MCF 10A (cell line): ENCODE results near the gene SLC66A1. TPM values are rescaled to one million over a fixed set of nuclear protein-coding genes. Genes with fewer than 3 reads are reported as not detected.

Source experiments
- BruUV-seq: library from RNA; stranded (reverse); fragments of 400-500 nt; replicated peaks from 2 replicates; lab custom pipeline; 2021; lab: Mats Ljungman, UMichigan
- CTCF ChIA-PET: fragments of 300-600 bp; sonication (Branson Sonifier 250); formaldehyde crosslinking; extraction: SDS; loops from one replicate; lab custom pipeline; 2021; ENCODE audit warnings: antibody characterized with exemption, inconsistent platforms; lab: Yijun Ruan, JAX
- POLR2A ChIA-PET: fragments of 300-600, 350-650 bp; sonication (Branson Sonifier 250); formaldehyde crosslinking; extraction: SDS; loops from one replicate; lab custom pipeline; 2020; ENCODE audit warnings: antibody characterized with exemption, inconsistent platforms; lab: Yijun Ruan, JAX
- DNase-seq: peaks from one replicate; pipeline ENCODE4 v3.0.0-alpha.2; 2018; ENCODE audit not compliant: unreplicated experiment
- H3K27ac Mint-ChIP-seq: one replicate; pipeline ENCODE4 v1.8.0; 2022; ENCODE audit warnings: mild to moderate bottlenecking, low read depth, mixed read lengths; ENCODE audit not compliant: unreplicated experiment
- H3K27me3 Mint-ChIP-seq: one replicate; pipeline ENCODE4 v1.8.0; 2022; ENCODE audit warnings: mixed read lengths; ENCODE audit not compliant: insufficient read depth, unreplicated experiment
- H3K36me3 Mint-ChIP-seq: one replicate; pipeline ENCODE4 v1.8.0; 2022; ENCODE audit warnings: mild to moderate bottlenecking, moderate library complexity, mixed read lengths; ENCODE audit not compliant: insufficient read depth, unreplicated experiment
- H3K4me1 Mint-ChIP-seq: one replicate; pipeline ENCODE4 v1.8.0; 2022; ENCODE audit warnings: mixed read lengths; ENCODE audit not compliant: insufficient read depth, unreplicated experiment
- H3K4me3 Mint-ChIP-seq: one replicate; pipeline ENCODE4 v1.8.0; 2022; ENCODE audit warnings: mild to moderate bottlenecking, moderate library complexity, mixed read lengths; ENCODE audit not compliant: unreplicated experiment
- H3K9me3 Mint-ChIP-seq: one replicate; pipeline ENCODE4 v1.8.0; 2022; ENCODE audit warnings: mixed read lengths; ENCODE audit not compliant: unreplicated experiment
- intact Hi-C: fragments of 100-400 bp; cut with micrococcal nuclease; formaldehyde crosslinking; loops from 2 replicates; pipeline ENCODE4 v1.14.1; 2022
- total RNA-seq: library from RNA; stranded (reverse); gene quantifications from 2 replicates; pipeline ENCODE4 v1.2.3, GENCODE V29; 2022
- TF ChIP-seq, protein P1 (sequence below): fragments of 200-600 bp; IDR thresholded peaks from one replicate; pipeline ENCODE4 v1.8.0; 2022; ENCODE audit warnings: antibody characterized with exemption, mild to moderate bottlenecking; ENCODE audit not compliant: unreplicated experiment

Gene SLC66A1
- total RNA-seq, 1 experiment from 2014 or later: 16.2 TPM

DNA sequence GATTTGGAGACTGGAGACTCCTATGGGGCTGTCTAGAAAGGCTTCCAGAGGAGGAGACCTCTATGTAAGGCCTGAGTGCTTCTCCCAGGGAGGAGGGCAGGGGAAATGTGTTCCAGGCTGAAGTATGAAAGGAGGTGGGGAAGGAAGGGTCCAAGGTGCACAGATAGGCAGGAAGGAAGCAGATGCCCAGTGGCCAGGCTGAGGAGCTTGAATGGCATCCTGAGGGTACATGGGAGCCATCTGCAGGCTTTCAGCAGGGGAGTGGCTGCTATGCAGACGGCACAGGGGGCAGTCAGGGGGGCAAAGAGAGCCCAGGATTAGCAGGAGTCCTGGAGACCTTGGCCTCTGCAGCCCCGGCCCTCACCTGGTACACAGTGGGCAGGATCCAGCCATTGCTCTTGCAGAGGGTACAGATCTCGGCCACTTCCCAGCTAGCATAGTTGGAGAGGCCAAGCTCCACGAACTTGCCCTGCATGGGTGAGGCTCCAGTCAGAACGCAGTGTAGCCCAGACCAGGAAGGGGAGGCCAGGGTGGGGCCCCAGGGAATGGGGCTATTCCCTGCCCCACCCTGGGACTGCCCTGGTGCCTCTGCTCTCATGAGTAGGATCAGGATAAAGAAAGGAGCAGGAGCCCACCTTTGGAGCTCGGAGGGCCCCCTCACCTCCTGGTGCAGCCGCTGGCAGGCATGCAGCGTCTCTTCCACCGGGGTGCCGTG lies 4.2 kb upstream of the SLC66A1 start:
- POLR2A ChIA-PET: no interaction called here
- peaks cover 19% of the 10 kb centered on the region for H3K4me1 Mint-ChIP-seq
- DNase-seq: no peak
- TF ChIP-seq, protein P1, sequence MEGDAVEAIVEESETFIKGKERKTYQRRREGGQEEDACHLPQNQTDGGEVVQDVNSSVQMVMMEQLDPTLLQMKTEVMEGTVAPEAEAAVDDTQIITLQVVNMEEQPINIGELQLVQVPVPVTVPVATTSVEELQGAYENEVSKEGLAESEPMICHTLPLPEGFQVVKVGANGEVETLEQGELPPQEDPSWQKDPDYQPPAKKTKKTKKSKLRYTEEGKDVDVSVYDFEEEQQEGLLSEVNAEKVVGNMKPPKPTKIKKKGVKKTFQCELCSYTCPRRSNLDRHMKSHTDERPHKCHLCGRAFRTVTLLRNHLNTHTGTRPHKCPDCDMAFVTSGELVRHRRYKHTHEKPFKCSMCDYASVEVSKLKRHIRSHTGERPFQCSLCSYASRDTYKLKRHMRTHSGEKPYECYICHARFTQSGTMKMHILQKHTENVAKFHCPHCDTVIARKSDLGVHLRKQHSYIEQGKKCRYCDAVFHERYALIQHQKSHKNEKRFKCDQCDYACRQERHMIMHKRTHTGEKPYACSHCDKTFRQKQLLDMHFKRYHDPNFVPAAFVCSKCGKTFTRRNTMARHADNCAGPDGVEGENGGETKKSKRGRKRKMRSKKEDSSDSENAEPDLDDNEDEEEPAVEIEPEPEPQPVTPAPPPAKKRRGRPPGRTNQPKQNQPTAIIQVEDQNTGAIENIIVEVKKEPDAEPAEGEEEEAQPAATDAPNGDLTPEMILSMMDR: no peak
- H3K27me3 Mint-ChIP-seq: no peaks in the 10 kb centered on the region
- no peak overlapping the region for H3K27ac Mint-ChIP-seq
- no peaks in the 10 kb centered on the region for H3K9me3 Mint-ChIP-seq
- no TSS peak for BruUV-seq
- intact Hi-C loops: no loop called here
- CTCF ChIA-PET: interaction anchor here (0.6 kb wide), 1 partner anchor 35 kb away, joined by 3 read pairs; no protein-coding TSS in a partner anchor
- H3K36me3 Mint-ChIP-seq: peaks cover 46% of the 10 kb centered on the region
- H3K4me3 Mint-ChIP-seq: no peak overlapping the region

DNA sequence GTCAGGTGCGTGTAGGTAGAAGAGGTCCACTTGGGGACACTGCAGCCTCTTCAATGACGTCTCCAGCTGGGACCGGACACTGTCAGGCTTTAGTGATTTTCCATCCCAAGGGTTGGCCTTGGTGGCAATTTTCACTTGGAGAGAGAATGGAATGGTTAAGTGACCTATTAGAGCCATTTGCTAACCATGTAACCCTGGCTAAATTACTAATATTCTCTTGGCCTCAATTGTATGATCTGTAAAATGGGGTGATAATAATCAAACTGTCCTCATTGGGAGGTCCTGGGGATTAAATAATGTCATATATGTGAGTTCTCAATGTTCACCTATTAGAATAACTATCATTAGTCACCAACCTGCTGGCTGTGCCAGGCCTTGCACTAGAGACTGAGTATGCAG lies 3.6 kb upstream of the SLC66A1 start:
- intact Hi-C loops: no loop called here
- BruUV-seq: no TSS peak
- ChIA-PET CTCF (interaction anchor here (0.6 kb wide), 1 partner anchor 35 kb away, joined by 3 read pairs; no protein-coding TSS in a partner anchor), POLR2A (no interaction called here)
- no peak overlapping the region for H3K27ac Mint-ChIP-seq
- H3K36me3 Mint-ChIP-seq: peaks cover 40% of the 10 kb centered on the region
- H3K4me1 Mint-ChIP-seq: peaks cover 24% of the 10 kb centered on the region
- TF ChIP-seq, protein P1: no peak
- no peak for DNase-seq
- no peak overlapping the region for H3K4me3 Mint-ChIP-seq
- no peaks in the 10 kb centered on the region for H3K9me3 Mint-ChIP-seq
- H3K27me3 Mint-ChIP-seq: no peaks in the 10 kb centered on the region

DNA sequence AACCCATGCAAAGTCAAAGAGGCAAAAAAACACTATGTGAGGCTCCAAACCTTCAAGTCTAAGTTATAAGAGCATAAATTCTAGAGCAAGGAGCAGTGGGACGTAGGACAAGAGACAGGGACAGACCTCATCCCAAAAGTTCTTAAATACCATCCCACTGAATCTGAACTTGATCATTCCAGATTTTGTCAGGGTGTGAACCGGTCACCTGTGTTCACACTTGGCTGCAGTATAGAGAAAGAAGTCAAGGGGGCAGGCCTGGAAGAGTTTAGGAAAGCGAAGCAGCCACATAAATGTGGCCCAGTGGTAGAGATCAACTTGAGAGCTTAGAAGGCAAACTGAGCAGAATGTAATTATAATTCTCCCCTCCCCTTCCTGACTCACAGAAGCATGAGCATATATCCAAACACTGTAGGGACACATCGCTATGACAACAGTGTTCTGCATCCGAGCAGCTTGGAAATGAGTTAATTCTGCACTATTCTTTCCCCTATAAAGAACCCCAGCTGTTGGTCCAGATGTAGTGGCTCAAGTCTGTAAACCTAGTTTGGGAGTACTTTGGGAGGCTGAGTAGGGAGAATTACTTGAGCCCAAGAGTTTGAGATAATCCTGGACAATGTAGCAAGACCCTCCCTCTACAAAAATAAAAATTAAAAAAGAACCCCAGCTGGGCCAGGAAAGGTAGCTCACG lies 2.9 kb upstream of the SLC66A1 start:
- Mint-ChIP-seq H3K4me1 (peaks cover 27% of the 10 kb centered on the region), H3K27me3 (no peaks in the 10 kb centered on the region), H3K9me3 (no peaks in the 10 kb centered on the region), H3K4me3 (no peak overlapping the region), H3K36me3 (peaks cover 33% of the 10 kb centered on the region), H3K27ac (no peak overlapping the region)
- no peak for DNase-seq
- BruUV-seq: no TSS peak
- ChIA-PET CTCF (no interaction called here), POLR2A (interaction anchor here (0.5 kb wide), 1 partner anchor 351 kb away, joined by 4 read pairs; no protein-coding TSS in a partner anchor)
- intact Hi-C loops: no loop called here
- TF ChIP-seq, protein P1: no peak

DNA sequence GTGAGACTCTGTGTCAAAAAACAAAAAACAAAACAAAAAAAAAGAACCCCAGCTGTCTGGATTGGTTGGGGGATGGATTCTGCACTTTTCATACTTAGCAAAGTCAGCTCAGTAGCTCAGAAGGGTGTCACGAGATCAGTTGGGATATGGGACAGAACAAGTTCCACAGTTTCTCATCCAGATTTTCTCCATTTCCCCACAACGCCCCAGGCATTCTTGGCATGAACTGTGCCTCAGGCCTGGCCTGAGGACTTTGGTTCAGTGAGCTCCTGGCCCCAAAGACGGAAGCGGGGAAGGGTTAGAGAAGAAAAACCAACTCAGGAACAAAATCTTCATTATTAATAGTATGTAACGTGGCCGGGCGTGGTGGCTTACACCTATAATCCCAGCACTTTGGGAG lies 2.1 kb upstream of the SLC66A1 start:
- H3K4me1 Mint-ChIP-seq: peaks cover 27% of the 10 kb centered on the region
- no peak overlapping the region for H3K27ac Mint-ChIP-seq
- DNase-seq: no peak
- peaks cover 25% of the 10 kb centered on the region for H3K36me3 Mint-ChIP-seq
- H3K27me3 Mint-ChIP-seq: no peaks in the 10 kb centered on the region
- TF ChIP-seq, protein P1: no peak
- intact Hi-C loops: no loop called here
- H3K9me3 Mint-ChIP-seq: no peaks in the 10 kb centered on the region
- ChIA-PET POLR2A (interaction anchor here (0.6 to 3.9 kb wide), 3 partner anchors 14 to 166 kb away, joined by 3 to 24 read pairs (median 3); partner anchors contain the start of genes EMC1 and MRTO4), CTCF (interaction anchor here (0.7 kb wide), 1 partner anchor 170 kb away, joined by 3 read pairs; no protein-coding TSS in a partner anchor)
- BruUV-seq: no TSS peak
- H3K4me3 Mint-ChIP-seq: no peak overlapping the region
